ENCODE results near the gene STX8.
A peak's percentile ranks its signal among the peaks of the same experiment; 100 is the strongest.

Gene STX8

DNA sequence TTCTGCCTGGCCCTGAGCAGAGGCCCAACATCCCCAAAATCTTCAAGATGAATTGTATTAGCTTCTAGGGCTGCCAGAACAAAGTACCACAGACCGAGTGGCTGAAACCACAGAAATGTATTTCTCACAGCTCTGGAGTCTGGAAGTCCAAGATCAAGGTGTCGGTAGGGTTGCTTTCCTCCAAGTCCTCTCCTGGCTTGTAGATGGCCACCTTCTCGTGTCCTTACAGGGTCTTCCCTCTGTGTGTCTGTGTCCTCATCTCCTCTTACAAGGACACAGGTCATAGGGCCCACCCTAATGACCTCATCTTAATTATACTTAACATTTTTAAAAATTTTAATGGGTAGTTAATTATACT lies 338.6 kb downstream of the STX8 start:
- no peak for DNase-seq

- no peak for DNase-seq
Measured at GRCh38 chr17:9236286-9237052, 339.2 kb downstream of the STX8 start.

DNA sequence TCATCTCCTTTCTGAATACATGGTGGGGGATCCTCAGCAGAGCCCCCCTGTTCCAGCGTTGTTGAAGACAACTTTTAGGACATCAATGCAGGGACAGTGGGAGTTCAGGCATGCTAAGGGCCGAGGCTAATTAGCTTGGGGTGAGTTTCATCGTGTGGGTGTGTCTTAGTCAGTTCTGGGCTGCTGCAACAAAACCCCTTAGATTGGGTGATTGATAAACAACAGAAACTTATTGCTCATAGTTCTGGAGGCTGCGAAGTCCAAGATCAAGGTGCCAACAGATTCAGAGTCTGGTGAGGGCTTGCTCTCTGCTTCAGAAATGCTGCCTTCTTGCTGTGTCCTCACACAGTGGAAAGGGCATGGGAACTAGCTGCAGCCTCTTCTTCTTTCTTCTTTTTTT lies 340.3 kb downstream of the STX8 start:
- DNase-seq, result no peak

DNA sequence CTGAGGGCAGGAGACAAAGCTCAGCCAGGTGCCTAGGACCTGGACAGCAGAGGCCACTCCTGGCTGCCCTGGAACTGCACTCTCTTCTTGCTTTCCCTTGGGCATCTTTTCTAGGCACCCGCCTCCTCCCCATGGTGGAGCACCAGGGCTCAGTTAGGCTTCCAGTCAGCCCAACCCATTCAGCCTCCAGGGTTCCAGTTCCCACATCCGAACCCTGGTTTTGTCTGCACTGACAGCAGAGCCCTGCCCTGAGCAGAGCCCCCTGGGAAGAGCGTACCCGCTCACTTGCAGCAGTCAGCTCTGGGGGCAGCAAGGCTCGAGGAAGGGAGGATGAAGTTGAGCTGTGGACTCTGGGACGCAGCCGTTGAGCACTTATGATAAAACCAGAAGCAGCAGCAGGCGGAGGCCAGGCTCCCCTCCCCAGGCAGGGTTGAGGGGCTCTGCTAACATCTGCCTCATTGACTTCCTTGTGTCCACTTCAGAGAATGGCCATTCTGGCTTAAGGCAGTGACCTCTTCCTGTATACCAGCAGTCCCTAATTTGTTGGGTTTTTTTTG lies 341.2 kb downstream of the STX8 start:
- DNase-seq, result no peak

GRCh38 chr17:9233761-9234160 lies 341.9 kb downstream of the STX8 start:
- no peak for DNase-seq

DNA sequence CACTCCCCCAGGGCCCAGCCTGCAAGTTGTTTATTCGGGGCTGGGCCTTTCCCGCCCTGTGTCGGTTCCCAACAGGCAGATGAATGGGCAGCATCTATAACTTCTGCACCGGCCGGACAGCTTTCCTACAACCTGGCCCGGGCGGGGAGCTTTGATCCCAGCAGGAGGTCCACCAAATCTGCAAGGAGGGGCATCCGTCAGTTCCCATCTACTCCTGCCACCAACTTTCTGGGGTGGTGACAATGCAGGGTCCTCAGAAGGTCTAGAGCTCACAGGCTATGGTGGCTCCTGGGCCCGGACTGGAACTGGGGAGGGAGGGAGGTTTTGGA lies 342.4 kb downstream of the STX8 start:
- DNase-seq, result no peak

GRCh38 chr17:9232591-9233270 lies 342.9 kb downstream of the STX8 start:
- no peak for DNase-seq

- no peak for DNase-seq
Measured at GRCh38 chr17:9232155-9232475, 343.5 kb downstream of the STX8 start.

DNA sequence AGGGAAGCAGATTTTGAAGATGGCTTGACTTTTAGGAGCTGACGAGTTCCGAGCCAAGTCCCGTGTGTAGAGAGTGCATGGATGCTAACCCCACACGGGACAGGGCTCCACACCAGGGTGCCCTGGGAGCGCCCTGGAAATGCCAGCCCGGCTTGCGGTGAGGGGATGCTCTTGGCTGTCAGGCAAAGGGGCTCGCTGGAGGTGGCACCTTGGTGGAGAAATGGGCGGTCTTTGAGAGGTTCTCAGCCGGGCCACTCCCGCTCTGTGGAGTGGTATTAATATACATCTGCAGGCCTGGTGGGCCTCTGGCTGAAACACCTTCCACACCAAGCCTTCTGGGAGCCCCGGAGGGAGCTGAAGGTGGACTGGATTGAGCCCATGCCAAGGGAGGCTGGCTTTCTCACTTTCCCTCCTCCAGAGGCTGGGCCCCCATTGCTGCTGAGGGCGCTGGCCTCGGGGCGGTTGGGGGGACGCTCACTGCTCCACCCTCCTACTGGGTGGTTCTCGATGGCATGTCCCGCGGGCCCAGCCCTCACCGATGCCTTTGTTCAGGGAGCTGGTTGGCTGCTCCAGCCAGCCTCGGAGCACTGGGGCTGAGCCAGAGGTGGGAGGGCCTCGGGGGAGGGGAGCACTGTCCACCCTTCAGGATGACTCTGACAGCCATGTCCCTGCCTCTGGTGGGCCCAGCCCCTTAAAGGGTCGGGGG lies 344.0 kb downstream of the STX8 start:
- no peak for DNase-seq

DNA sequence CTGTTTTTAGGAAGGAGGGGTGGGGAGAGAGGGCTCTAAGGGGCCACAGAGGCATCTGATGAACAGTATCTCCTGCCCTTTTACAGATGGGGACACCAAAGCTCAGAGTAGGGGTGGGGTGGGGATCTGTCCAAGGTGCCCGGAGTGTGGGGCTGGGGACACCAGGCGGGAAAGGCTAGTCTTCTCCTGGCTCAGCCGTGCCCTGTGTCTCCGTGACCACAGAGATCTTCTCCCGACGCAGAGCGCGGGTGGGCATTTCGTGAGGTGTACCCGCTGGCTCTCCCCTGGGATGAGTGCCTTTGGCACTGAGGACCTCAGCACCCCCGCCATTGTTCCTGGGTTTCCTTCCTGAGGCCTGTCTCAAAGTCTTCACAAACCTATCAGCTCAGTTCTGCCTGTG lies 344.8 kb downstream of the STX8 start:
- DNase-seq, result no peak

DNA sequence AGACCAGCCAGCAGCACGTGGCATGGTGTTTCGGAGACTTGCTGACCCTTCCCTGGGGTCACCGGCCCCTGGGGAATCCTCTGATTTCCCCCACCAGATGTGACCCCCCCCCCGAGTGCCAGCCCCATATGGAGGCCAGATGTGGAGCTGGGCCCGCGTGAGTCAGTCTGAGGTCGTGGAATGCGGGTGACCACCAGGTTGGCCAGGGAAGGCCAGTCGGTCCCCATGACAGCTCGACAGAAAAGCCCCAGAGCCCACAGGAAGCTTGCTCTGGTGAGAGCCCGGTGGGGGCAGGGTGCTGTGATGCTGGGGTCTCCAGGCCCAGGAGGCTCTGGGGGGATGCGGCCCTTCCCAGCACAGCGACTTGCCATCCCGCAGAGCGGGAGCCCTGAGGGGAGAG lies 345.3 kb downstream of the STX8 start:
- no peak for DNase-seq

- no peak for DNase-seq
Measured at GRCh38 chr17:9229826-9230201, 345.8 kb downstream of the STX8 start.

DNA sequence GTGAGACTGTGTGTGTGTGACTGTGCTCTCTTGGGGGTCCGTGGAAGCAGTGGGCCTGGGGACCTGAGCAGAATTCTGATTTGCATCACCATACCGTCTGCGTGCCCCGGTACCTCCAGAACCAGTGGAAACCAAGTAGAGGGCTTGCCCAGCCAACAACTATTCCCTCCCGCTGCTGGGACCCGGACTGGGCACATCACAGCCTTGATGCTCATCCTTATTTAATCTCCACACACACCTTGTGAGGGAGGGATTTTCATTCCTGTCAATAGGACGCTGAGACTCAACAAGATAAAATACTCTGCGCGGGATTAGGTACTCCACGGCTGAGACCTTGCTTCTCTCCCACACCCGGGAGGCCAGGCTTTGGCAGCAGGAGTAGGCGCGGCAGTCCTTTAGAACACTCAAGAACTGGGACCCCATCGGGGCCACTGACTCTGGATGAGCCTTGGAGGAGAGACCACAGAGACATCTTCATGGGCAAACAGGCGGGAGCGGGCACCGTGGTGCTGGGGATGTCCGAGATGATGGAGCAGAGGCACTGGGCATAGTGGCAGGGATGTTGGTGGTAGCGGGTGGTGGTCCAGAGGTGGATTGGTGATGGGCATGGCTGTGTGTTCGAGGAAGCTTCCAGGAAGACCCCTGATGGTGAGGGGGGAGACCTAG lies 346.3 kb downstream of the STX8 start:
- no peak for DNase-seq

DNA sequence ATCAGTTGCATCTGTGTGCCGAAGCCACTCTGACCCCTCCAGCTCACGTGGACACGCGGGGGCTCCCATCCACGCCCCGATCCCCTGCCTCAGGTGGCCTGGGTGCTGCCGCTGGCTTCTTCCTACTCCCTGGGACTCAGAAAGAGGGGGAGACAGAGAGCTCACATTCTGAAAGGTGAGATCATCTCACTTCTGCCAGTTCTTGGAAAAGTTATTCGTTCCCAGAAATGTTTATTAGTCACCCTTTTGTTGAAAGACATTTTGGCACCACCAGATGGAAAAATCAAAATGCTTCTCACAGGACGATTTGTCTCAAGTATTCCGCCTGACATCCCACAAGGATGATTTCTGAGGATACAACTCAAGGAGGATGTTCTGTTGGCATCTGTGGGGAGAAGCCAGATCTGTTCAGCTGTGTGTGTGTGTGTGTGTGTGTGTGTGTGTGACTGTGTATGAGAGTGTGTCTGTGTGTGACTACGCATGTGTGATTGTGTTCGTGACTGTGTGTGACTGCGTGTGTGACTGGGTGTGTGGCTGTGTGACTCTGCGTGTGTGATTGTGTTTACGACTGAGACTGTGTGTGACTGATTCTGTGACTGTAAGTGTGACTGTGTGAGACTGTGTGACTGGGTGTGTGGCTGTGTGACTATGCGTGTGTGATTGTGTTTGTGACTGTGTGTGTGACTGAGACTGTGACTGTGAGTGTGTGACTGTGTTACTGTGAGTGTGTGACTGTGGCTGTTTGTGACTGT lies 347.0 kb downstream of the STX8 start:
- DNase-seq, result no peak

DNA sequence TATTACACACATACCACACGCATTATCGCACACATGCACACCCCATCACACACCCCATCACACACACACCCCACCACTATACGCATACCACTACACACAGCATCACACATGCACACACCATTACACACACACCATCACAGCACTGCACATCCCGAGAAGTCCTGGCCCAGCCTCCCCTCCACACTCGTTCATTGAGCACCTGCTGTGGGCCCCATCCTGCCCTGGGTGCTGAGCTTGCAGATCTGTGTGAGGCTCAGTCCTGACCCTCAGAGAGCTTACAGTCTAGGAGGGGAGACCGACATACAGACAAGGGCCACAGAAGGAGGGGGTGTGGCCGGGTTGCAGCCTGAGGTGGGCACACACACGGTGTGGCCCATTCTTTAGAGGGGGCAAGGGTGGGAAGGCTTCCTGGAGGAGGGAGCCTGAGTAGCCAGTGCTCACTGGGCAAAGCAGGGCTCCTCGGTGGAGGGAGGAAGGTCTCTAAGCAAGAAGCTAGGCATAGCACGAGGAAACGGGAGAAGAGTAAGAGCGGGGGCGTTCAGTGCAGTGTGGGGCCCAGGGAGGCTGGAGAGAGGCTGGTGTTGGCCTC lies 347.7 kb downstream of the STX8 start:
- no peak for DNase-seq

GRCh38 chr17:9226794-9227135 lies 348.9 kb downstream of the STX8 start:
- DNase-seq, result peak in 1 of 5 experiments; percentile 19

- DNase-seq, result no peak
Measured at GRCh38 chr17:9226130-9226793, 349.4 kb downstream of the STX8 start.

- DNase-seq, result no peak
Measured at GRCh38 chr17:9225305-9226101, 350.1 kb downstream of the STX8 start.

GRCh38 chr17:9224485-9224884 lies 351.1 kb downstream of the STX8 start:
- no peak for DNase-seq

DNA sequence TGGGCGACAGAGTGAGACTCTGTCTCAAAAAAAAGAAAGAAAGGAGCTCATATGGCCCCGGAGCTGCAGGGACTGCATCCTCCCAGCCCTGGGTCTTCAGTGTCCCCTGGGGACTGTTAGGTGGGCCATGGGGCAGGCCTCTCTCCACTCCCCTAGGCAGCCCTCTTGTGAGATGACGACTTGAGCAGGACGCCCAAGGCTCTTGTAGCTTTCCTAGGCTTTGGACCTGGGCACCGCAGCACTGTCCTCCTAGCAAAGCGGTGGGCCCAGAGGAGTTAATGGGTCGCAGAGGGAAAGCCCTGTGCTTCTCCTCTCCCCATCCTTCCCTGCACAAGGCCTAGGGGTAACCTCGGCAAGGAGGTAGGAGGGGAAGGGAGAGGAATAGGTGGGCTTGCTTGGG lies 352.1 kb downstream of the STX8 start:
- DNase-seq, result no peak

GRCh38 chr17:9221922-9222180 lies 353.8 kb downstream of the STX8 start:
- no peak for DNase-seq
